ENCODE results near the gene ZNF516. TPM values are rescaled to one million over a fixed set of nuclear protein-coding genes. Genes with fewer than 3 reads are reported as not detected.

ZNF516 gene
- total and polyA plus RNA-seq, 2 experiments from 2014 or later: 17.8 to 29.4 TPM

DNA sequence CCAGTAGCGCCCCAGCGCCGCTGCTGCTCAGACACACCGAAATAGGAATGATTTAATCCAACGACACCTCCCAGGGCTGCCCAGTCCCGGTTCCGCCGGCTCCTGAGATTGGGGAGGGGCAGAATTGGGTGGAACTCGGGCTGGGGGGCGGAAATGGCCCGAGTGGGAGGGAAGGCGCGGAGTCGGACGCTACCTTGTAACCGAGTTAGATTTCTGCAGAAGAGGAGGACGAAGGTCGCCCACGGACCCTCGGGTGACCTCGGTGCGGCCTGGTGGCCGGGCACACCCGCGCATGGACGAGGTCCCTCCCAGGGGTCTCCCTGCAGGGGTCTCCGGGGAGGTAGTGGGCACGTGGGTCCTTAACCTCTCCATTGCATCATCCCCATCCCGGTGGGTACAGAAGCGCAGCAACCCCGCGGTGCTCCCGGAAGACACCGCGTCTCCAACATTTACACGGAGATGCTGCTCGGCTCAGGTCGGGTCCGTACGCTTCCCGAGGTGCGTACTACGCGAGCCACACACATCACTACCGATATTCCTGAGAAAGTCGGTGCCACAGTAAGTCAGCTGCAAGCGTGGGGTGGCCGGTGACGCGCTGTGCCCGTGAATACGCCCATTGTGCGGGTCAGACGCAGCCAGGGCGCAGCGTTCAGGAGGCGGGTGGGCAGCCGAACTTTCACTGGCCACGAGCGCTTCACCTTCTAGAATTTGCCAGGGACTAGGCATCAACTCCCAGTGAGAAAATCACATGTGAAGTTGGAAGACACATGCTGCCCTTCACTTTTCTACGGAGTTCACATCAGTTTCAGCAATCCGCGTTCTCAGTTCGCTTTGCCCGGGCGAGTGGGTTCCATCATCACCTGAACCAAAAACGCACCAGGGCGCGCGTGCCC, 3.0 kb downstream of the ZNF516 start:
- Histone ChIP-seq H4K20me1 (ENCODE audit: insufficient read depth) (0 out of 2 replicates have a peak, but pooled peaks cover 4% of the 10 kb centered on the region), H3K9me2 (ENCODE audit: insufficient read depth) (no peaks in the 10 kb centered on the region), H2AFZ (peak overlapping the region; percentile 78), H3K27me3 (replicated peaks; ENCODE audit: insufficient read depth) (no peaks in the 10 kb centered on the region), H3K4me2 (ENCODE audit: unreplicated experiment) (peak overlapping the region; percentile 100), H3F3A (ENCODE audit: insufficient read depth) (peaks cover 33% of the 10 kb centered on the region), H3K9ac (peak overlapping the region; percentile 76), H3K79me2 (ENCODE audit: insufficient read depth) (peaks cover 45% of the 10 kb centered on the region), H3K36me3 (ENCODE audit: low read depth) (no peaks in the 10 kb centered on the region), H3K27ac (peak overlapping the region; percentile 77), H3K4me3 (peak overlapping the region; percentile 83), H3K4me1 (ENCODE audit: insufficient read depth) (peaks cover 33% of the 10 kb centered on the region), H3K9me3 (ENCODE audit: low read depth) (no peaks in the 10 kb centered on the region)
- in situ Hi-C loops (cut with MboI): no loop called here
- 2% methylated on average over 64 of the region's 70 CpGs for WGBS, 2 experiments (ENCODE audit: low coverage in 1 of 2, low lambda C conversion rate in 2 of 2, missing lambda C conversion rate in 2 of 2)
- no peak for TF ChIP-seq EZH2 (IDR thresholded peaks at IDR 0.05; ENCODE audit: insufficient read depth, poor library complexity, severe bottlenecking)
- no peak for TF ChIP-seq EZH2phosphoT487 (IDR thresholded peaks at IDR 0.05; ENCODE audit: insufficient read depth, low read depth)
- peak; percentile 79 for DNase-seq

DNA sequence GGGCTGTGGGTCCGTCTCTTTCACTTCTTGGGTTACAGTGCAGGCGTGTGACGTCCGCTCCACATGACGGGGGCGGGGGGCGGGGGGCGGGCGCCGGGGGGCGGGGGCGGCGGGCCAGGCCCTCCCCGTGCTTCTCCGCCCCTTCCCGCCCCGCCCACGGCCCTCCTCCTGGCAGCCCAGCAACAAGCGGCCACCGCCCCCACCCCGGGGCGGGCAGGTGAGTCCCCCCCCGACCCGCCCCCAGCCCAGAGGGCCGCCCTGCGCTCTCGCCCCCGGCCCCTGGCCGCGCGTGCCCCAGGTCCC, 3.6 kb downstream of the ZNF516 start:
- H3K9me3 ChIP-seq (ENCODE audit: low read depth): no peaks in the 10 kb centered on the region
- H3K79me2 ChIP-seq (ENCODE audit: insufficient read depth): peaks cover 51% of the 10 kb centered on the region
- 1% methylated on average over 21 of the region's 31 CpGs; no CpG with 5 or more reads in 1 of the 2 experiments for WGBS, 2 experiments (ENCODE audit: low coverage in 1 of 2, low lambda C conversion rate in 2 of 2, missing lambda C conversion rate in 2 of 2)
- no peaks in the 10 kb centered on the region for H3K36me3 ChIP-seq (ENCODE audit: low read depth)
- peak overlapping the region; percentile 83 for H3K4me3 ChIP-seq
- H3K9ac ChIP-seq: peak overlapping the region; percentile 76
- peak overlapping the region; percentile 78 for H2AFZ ChIP-seq
- TF ChIP-seq EZH2 (IDR thresholded peaks at IDR 0.05; ENCODE audit: insufficient read depth, poor library complexity, severe bottlenecking) (no peak), EZH2phosphoT487 (IDR thresholded peaks at IDR 0.05; ENCODE audit: insufficient read depth, low read depth) (no peak)
- in situ Hi-C loops (cut with MboI): no loop called here
- no peaks in the 10 kb centered on the region for H3K9me2 ChIP-seq (ENCODE audit: insufficient read depth)
- DNase-seq: peak; percentile 77
- peaks cover 37% of the 10 kb centered on the region for H3K4me1 ChIP-seq (ENCODE audit: insufficient read depth)
- 0 out of 2 replicates have a peak, but pooled peaks cover 4% of the 10 kb centered on the region for H4K20me1 ChIP-seq (ENCODE audit: insufficient read depth)
- H3F3A ChIP-seq (ENCODE audit: insufficient read depth): peaks cover 28% of the 10 kb centered on the region
- peak overlapping the region; percentile 77 for H3K27ac ChIP-seq
- no peaks in the 10 kb centered on the region for H3K27me3 ChIP-seq (replicated peaks; ENCODE audit: insufficient read depth)
- peak overlapping the region; percentile 100 for H3K4me2 ChIP-seq (ENCODE audit: unreplicated experiment)

DNA sequence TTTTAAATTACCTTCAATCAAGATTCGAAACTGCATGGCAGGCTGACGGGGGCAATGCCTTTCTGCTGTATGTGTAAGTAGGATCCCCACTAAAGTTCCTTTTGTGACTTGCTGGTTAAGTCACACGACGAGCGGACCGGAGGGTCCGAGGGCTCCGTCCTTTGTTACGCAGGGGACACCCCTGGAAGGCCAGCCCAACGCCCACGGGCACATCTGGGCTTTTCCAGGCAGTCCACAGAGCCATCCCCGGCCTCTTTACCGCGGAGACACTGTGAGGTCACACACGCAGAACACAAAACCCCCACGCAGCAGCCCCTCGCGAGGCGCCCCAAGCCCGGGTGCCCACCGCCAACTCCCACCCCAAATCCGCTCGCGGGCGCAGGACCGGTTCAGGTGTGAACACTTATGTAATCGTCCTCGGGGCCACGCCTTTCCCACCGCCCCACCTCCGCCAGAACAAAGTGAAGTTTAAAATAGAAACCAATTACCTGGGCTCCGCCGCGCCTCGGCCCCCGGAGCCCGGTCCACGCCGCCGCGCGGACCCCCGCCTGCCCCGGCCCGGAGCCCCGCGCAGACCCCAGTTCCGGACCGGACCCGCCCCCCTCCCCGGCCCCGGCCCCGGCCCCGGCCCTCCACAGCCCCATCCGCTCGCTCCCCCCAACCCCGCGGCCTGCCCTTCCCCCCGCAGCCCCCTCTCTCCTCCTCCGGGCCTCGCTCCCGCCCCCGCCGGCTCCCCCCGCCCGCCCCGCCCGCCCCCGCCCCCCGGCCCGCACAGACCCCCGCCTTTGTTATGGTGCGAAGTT, 4.2 kb downstream of the ZNF516 start:
- H3K4me3 ChIP-seq: peak overlapping the region; percentile 82
- peaks cover 43% of the 10 kb centered on the region for H3K4me1 ChIP-seq (ENCODE audit: insufficient read depth)
- H3K9ac ChIP-seq: peak overlapping the region; percentile 82
- in situ Hi-C loops (cut with MboI): no loop called here
- DNase-seq: peak; percentile 70
- TF ChIP-seq EZH2 (IDR thresholded peaks at IDR 0.05; ENCODE audit: insufficient read depth, poor library complexity, severe bottlenecking) (no peak), EZH2phosphoT487 (IDR thresholded peaks at IDR 0.05; ENCODE audit: insufficient read depth, low read depth) (no peak)
- 4 to 5% methylated on average over 45 to 72 of the region's 73 CpGs for WGBS, 2 experiments (ENCODE audit: low coverage in 1 of 2, low lambda C conversion rate in 2 of 2, missing lambda C conversion rate in 2 of 2)
- 0 out of 2 replicates have a peak overlapping the region, but pooled peaks have one; percentile 11 for H2AFZ ChIP-seq
- H3K9me2 ChIP-seq (ENCODE audit: insufficient read depth): no peaks in the 10 kb centered on the region
- H3K9me3 ChIP-seq (ENCODE audit: low read depth): no peaks in the 10 kb centered on the region
- H3K27ac ChIP-seq: peak overlapping the region; percentile 33
- peak overlapping the region; percentile 85 for H3K4me2 ChIP-seq (ENCODE audit: unreplicated experiment)
- no peaks in the 10 kb centered on the region for H3K36me3 ChIP-seq (ENCODE audit: low read depth)
- H4K20me1 ChIP-seq (ENCODE audit: insufficient read depth): 0 out of 2 replicates have a peak, but pooled peaks cover 4% of the 10 kb centered on the region
- no peaks in the 10 kb centered on the region for H3K27me3 ChIP-seq (replicated peaks; ENCODE audit: insufficient read depth)
- H3F3A ChIP-seq (ENCODE audit: insufficient read depth): peaks cover 28% of the 10 kb centered on the region
- H3K79me2 ChIP-seq (ENCODE audit: insufficient read depth): peaks cover 57% of the 10 kb centered on the region

DNA sequence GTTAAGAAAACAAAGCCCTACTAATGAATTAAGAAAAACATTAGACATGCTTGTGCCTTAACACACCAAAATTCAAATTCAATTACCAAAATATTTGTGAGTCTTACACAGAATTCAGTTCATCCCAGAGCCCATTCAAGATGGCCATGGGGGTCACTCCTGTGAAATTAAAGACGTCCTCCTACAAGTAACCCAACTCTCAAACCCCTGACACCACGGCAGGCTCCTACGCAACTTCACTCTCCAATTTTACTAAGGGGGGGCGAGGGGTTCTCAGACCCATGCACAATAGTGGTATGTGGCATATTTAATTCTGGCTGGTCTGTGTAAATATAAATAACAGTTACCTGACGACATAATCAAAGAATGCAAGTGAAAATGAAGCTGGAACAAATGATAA, 5.0 kb downstream of the ZNF516 start:
- Histone ChIP-seq H4K20me1 (ENCODE audit: insufficient read depth) (0 out of 2 replicates have a peak, but pooled peaks cover 4% of the 10 kb centered on the region), H3K9me2 (ENCODE audit: insufficient read depth) (no peaks in the 10 kb centered on the region)
- 45 to 46% methylated on average over 5 of the region's 5 CpGs for WGBS, 2 experiments (ENCODE audit: low coverage in 1 of 2, low lambda C conversion rate in 2 of 2, missing lambda C conversion rate in 2 of 2)

More for the DNA sequence above, 5.0 kb downstream of the ZNF516 start:
- peaks cover 28% of the 10 kb centered on the region for H3F3A ChIP-seq (ENCODE audit: insufficient read depth)
- TF ChIP-seq EZH2 (IDR thresholded peaks at IDR 0.05; ENCODE audit: insufficient read depth, poor library complexity, severe bottlenecking): no peak
- TF ChIP-seq EZH2phosphoT487 (IDR thresholded peaks at IDR 0.05; ENCODE audit: insufficient read depth, low read depth): no peak
- peak overlapping the region; percentile 82 for H3K9ac ChIP-seq
- no peaks in the 10 kb centered on the region for H3K36me3 ChIP-seq (ENCODE audit: low read depth)
- peak overlapping the region; percentile 82 for H3K4me3 ChIP-seq
- peaks cover 65% of the 10 kb centered on the region for H3K79me2 ChIP-seq (ENCODE audit: insufficient read depth)
- H3K4me2 ChIP-seq (ENCODE audit: unreplicated experiment): peak overlapping the region; percentile 85
- DNase-seq: no peak
- H2AFZ ChIP-seq: no peak overlapping the region
- H3K27ac ChIP-seq: peak overlapping the region; percentile 6; the same call in 1 of the 2 replicates
- H3K4me1 ChIP-seq (ENCODE audit: insufficient read depth): peaks cover 43% of the 10 kb centered on the region
- H3K27me3 ChIP-seq (replicated peaks; ENCODE audit: insufficient read depth): no peaks in the 10 kb centered on the region
- in situ Hi-C loops (cut with MboI): no loop called here
- no peaks in the 10 kb centered on the region for H3K9me3 ChIP-seq (ENCODE audit: low read depth)

Measured in GM23248 (cell line).